ENCODE data around the gene RAP1B.

Gene RAP1B

DNA sequence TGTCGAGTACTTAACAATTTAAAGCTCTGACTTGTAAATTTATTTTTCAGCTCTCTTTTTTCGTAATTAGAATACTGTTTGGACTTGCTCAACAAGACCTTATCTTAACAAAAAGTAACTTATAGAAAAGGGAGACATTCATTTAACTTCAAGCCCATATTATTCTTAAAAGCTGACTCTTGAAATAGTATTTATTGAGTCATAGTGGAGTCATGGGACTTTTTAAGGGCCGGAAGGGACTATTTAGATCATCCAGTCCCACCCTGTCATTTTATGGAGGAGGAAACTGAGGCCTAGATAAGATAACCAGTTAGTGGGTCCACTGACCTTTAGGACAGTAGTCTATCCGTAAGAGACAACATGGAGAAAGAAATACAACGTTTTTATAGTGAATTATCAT is 1.5 kb downstream of the RAP1B start:
- DNase-seq: no peak

GRCh38 chr12:68612697-68613096 is 2.0 kb downstream of the RAP1B start:
- no peak for DNase-seq

DNA sequence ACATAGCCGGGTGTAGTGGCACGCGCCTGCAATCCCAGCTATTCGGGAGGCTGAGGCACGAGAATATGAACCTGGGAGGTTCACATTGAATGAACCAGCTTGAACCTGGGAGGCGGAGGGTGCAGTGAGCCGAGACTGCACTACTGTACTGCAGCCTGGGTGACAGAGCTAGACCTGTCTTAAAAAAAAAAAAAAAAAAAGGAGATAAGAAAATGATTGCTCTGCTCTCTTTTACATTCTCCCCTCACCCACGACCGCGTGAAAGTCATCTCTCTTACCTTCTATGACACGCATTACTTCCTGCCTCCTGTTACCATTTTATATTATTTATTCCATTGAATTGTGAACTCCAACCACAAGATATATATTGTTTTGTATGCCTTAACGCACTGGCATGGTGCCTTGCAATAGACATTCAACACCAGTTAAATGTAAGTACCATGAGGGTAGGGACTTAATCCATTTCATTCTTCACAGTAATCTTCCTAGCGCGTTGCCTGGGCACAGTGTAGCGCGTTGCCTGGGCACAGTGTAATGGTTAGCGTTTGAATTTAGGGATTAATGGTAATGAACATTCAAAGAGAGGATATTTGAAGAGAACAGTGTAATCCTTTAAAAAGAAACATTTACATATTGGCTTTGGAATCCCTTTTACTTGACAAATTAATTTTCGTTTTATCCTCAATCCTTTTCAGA is 2.7 kb downstream of the RAP1B start:
- DNase-seq: peak; percentile 34

GRCh38 chr12:68614105-68614679 is 3.5 kb downstream of the RAP1B start:
- DNase-seq: no peak

DNA sequence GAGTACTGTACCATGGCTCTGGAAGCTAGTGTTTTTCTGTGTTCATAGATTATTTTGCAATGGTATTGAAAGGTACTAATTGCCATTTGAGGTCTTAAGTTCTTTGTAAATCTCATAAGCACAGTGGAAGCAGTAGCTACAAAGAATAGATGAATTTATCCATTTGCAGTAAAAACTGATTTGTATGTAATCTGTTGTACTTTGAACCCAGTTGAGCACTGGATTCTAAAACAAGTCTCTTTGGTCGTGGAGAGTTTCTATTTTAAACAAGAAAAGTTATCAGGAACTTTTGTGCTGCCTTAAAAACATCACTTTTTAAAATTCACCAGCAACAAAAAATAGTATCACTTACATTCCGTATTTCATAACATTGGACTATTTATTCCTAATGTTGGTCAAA is 4.1 kb downstream of the RAP1B start:
- no peak for DNase-seq

DNA sequence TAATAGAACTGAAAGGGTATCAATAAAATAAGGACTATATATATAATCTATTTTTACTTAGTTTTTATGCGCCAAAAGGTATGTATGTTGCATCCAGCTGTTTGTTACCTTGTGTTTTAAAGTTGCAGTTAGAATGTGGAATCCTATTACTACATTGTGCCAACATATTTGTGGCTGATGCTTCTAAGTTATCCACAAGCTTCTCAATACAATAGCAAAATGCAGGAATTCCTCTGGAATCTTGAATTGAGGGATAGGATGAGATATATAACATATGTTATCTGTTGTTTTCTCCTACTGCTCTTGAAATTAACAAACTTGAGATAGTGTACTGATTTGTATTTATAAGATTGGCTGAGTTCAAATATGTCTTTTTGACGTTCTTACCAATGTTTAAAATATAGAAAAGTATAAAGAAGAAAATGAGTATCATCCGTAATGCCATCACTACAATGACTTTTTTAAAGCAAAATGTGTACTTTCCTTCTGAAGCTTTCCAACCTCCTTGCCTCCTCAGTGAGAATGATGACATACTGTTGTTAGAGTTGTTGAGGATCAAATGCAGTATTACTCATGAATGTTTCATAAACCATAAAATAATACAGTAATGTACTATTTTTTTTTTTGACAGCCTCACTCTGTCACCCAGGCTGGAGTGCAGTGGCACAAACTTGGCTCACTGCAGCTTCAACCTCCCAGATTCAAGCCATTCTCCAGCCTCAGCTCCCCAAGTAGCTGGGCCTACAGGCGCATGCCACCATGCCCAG is 6.6 kb downstream of the RAP1B start:
- DNase-seq: no peak

DNA sequence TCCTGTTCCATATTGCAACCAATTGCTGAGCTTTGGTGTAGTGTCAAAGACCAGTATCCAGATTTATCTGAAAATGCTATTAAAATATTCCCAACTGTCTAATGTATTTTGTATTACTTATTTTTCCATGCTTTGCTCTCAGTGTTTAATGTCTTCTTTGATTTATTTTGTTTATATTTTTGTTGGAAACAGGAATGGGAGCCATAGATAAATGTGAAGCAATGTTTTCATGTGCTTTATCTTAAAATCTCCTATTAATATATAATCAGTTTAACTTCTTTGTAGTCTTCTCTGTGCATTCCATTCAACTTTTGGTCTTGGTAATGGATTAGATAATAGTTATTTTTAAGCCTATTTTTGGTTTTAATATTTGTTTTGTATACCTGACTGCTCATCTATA is 8.8 kb downstream of the RAP1B start:
- DNase-seq: no peak

DNA sequence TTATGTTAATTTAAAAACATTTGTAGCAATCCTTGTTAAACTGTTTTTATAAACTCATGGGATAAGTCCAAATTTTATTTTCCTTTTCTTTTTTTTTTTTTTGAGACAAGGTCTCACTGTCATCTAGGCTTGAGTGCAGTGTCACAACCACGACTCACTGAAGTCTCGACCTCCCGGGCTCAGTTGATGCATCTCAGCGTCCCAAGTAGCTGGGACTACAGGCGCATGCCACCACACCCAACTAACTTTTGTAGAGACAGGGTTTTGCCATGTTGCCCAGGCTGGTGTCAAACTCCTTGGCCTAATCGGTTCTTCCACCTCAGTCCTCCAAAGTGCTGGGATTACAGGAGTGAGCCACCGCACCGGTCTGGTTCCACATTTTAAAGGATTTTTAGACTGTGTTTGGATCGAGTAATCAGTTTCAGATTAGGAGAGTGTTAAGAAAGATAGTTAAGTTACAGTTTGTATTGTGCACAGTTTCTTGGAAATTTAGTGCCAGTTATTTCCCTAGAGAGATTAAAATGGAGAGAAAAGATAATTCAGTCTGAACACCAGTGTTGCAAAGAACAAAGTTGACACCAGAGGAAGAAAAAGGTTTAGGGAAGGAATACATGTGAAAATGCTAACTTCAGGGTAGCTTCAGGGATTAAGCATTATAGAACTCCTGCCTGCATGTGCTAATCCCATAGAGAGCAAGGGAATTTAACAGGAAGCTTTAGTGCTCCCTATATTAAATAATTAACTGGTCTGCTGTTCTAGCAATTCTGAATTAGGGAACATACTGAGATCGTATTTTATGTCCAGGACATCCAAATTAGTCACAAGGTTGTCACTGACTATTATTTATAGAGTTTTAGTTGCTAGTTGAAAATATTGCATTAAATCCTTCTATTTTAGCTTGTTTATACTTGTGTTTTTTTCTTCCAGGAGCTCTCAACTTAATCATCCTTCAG is 10.1 kb downstream of the RAP1B start:
- no peak for DNase-seq

DNA sequence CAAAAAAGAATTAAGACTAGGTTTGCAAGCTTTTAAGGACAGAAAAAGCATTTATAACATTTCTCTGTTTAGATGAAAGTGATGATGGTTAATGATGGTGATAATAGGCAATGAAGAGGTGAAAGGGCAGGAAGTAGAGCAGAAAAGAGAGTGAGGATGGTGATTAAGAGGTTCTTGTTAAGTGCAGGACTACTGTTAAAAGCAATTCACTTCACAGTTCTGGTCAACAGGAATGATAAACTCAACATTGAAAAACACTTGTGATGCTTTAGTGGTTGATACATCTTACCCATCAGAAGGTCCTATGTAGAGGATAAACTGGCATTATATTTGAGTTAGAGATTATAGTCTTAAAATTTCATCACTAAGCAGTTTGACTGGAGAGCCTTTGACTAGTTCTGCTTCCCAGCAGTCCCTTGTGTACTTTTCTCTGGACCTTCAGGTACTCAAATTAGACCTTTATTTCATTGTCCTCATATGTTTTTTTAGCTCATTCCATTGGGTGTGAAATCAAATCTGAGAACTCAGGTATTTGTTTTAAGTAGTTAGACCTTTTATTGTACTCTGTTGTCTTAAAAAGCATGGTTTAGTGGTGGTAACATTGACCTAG is 10.9 kb downstream of the RAP1B start:
- DNase-seq: no peak

DNA sequence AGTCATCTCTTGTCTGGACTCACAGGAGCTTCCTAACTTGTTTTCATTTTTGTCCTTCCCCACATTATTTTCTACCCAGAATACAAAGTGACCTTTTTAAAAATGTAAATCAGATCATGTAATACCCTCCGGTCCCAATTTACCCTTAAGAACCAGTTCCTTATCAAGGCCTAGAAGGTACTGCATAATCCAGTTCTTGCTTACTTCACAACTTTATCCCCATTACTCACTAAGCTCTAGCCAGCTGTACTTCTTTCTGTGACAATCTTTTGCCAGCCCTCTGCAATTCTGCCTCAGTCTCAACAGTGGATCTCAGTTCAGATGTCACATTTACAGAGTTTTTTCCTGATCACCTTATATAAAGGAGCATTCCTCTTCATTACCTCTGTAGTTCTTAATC is 11.6 kb downstream of the RAP1B start:
- DNase-seq: no peak

DNA sequence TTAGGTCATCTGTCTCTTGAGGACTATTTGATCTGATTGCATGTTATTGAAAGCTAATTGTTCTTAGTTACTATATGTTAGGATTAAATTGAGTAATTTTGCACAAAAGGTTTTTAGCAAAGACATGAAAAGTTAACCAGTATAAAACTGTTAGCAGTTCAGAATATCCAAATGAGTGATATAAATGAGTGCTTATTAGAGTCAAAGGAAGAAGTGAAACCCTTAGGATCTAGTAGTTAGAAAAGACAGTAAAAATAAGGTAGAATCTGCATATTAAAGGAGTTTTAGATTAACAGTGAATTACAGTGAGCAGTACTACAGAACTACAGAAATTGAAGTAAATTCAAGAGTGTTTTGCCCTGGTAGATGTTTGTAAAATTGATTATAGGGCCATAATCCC is 12.4 kb downstream of the RAP1B start:
- DNase-seq: no peak

- DNase-seq: no peak
These were observed 13.3 kb downstream of the RAP1B start for GRCh38 chr12:68623984-68624383.

GRCh38 chr12:68624933-68625332 is 14.2 kb downstream of the RAP1B start:
- DNase-seq: no peak

GRCh38 chr12:68627673-68628319 is 17.1 kb downstream of the RAP1B start:
- DNase-seq: no peak

DNA sequence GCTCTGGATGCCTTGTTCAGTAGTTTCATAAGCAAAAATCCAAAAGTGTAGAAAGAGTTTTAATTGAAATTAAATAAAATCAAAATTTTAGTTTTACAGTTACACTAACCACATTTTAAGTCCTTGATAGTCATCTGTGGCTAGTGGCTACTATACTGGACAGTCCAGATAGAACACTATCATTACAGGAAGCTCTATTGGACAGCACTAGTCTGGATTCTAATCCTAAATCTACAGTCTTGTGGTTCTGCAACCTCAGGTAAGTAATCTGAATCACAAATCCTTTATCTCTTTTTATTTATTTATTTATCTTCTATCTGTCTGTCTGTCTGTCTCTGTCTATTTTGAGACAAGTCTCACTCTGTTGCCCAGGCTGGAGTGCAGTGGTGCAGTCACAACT is 18.0 kb downstream of the RAP1B start:
- DNase-seq: no peak

GRCh38 chr12:68630050-68630449 is 19.4 kb downstream of the RAP1B start:
- DNase-seq: no peak

DNA sequence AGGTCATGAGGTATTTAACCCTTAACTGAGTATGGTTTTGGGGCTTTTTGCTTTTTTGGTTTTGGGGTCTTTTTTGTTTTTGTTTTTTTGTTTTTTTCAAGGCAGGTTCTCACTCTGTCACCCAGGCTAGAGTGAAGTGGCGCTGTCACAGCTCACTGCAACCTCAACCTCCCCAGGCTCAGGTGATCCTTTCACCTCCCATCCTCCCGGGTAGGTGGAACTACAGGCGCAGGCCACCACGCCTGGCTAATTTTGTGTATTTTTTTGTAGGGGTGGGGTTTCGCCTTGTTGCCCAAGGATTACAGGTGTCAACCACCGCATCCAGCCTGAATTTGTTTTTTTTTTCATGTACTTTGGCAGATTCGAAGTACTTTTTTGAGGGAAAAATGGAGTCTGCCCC is 19.9 kb downstream of the RAP1B start:
- no peak for DNase-seq

DNA sequence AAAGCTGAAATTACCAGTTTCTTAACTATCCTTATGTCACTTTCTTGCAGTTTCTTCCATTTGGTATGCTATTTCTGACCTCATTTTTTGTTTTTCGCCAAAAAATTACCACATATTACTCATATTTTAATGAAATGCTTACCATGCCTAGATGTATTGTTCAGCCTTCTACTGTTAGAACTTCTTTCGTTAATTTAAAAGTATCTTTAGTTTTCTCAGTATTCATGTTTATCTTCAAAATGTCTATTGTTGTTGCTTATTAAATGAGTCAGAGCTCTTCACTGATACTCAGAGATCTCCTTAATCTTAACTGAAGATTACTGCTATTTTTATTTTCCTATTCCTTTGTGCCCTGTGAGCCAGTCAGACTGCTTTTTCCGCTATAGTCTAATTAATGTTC is 20.5 kb downstream of the RAP1B start:
- DNase-seq: no peak

GRCh38 chr12:68632486-68632885 is 21.8 kb downstream of the RAP1B start:
- no peak for DNase-seq

DNA sequence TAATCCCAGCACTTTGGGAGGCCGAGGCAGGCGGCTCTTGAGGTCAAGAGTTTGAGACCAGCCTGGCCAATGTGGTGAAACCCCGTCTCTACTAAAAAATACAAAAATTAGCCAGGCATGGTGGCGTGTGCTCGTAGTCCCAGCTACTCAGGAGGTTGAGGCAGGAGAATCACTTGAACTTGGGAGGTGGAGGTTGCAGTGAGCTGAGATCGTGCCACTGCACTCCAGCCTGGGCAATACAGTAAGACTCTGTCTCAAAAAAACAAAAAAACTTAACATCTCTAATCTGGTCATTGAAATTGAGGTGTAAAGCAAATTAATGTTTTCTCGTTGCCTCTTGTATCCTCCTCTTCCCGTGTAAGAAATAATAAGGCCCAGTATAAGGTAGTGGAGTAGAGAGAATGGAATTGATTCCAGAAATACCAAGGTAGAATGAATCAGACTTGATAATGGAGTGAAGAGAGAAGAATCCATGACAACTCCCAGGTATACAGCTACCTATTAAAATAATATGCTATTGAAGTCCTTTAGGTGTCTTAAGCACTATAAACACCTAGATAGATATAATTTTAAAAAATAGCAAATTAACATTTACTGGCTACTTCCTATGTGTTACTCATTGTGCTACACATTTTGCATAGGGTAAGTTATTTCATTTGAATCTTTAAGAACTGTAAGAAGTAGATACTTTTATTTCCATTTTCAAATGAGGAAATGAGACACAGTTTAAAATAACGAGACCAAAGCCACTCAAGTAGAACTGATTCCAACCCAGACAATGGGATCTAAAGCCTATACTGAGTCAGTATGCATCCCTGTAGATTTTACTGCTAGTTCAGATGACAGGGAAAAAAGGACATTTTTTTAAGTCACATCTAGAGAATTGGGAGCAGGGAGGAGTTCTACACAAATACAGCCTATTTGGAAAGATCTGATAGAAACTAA is 23.2 kb downstream of the RAP1B start:
- DNase-seq: no peak

GRCh38 chr12:68636268-68636667 is 25.6 kb downstream of the RAP1B start:
- no peak for DNase-seq

Data from effector CD4-positive, alpha-beta T cell (primary cell).